GM19395 (cell line): ENCODE data around the gene MMP11.
A peak's percentile ranks its signal among the peaks of the same experiment; 100 is the strongest.

Experiments used
- ATAC-seq: cut with Tn5 transposase; IDR thresholded peaks from one replicate; pipeline ENCODE4 v1.9.1; 2021; ENCODE audit warnings: mild to moderate bottlenecking, moderate library complexity; ENCODE audit not compliant: unreplicated experiment

MMP11 gene

DNA sequence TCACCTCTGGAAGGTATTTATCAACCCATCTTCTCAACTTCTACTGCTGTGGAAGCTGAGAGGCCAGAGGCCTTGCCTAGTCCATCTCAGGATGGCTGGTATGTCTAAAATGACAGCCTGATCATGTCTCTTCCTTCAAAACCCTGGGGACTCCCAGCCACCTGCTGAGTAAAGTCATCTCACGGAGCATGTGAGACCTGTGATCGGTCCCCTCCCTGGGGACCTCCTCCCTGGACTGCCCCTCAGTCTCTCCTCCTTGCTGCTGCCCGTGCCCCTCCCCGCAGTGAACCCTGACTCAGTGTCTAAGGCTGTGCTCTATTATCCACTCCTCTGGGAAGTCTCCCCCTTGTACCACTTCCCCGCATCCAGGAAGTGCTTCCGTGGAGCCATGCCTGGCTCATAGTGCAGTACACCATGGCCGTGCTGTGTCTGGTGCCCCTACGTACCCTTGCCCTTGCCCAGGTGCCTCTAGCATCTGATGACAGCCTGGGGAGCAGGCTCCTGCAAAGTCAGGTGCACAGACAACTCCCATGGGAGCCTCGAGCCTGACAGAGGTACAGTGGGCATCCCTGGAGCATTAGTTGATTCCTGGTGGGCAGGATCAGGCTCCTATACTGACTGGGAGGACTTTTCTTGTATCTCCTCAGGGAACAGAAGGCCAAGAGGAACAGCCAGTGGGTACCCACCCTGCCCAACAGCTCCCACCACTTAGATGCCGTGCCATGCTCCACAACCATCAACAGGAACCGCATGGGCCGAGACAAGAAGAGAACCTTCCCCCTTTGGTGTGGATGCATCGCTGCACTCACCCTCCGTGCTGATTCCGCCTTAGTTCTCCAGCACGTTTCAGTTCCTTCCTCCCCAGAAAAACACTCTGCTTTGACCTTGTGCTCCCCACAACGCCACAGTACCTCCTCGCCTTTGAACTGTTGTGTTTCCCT, 27.9 kb downstream of the MMP11 start:
- ATAC-seq = peak; percentile 59

DNA sequence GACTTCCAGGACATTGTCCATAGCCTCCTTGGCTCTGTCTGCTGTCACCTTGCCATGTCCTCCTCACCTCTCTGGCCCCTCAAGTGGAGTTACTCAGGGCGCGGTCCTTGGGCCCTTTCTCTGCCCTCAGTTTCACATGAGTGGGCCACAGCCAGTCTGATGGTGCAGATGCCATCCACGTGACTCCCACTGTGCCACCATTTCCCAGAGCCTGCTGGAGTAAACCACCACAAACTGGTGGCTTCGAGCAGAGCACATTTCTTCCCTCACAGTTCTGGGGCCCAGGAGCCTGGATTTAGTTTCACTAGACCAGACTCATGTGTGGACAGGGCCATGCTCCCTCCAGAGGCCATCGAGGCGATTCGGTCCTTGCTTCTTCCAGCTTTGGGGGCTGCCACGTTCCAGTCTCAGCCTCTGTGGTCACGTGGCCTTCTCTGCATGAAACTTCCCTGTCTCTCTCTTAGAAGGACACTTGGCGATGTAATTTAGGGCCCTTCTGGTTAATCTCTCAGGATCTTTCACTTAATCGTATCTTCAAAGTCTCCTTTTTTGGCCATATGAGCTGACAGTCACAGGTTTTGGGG, 28.7 kb downstream of the MMP11 start:
- no peak for ATAC-seq

DNA sequence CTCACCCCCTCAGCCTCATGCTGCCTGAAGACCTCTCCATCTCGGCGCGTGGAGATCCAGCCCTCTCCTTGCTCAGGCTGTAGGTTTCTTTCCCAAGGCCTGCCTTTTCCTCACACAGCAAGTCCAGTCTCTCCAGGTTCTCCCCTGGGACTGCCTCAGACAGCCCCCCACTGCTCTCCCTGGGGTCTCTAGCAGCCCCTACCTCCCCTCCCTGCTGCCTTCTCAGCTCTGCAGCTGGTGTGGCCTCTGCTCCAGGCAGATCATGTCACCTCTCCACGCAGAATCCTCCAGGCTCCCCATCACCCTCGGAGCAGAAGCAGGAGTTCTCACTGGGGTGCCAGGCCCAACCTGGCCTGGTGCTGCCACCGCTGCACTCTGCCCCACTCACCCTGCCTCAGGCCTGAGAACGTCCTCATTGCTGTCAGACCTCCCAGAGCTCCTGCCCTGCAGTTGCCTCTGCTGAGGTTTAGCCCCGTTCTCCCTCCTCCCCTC, 29.3 kb downstream of the MMP11 start:
- no peak for ATAC-seq

DNA sequence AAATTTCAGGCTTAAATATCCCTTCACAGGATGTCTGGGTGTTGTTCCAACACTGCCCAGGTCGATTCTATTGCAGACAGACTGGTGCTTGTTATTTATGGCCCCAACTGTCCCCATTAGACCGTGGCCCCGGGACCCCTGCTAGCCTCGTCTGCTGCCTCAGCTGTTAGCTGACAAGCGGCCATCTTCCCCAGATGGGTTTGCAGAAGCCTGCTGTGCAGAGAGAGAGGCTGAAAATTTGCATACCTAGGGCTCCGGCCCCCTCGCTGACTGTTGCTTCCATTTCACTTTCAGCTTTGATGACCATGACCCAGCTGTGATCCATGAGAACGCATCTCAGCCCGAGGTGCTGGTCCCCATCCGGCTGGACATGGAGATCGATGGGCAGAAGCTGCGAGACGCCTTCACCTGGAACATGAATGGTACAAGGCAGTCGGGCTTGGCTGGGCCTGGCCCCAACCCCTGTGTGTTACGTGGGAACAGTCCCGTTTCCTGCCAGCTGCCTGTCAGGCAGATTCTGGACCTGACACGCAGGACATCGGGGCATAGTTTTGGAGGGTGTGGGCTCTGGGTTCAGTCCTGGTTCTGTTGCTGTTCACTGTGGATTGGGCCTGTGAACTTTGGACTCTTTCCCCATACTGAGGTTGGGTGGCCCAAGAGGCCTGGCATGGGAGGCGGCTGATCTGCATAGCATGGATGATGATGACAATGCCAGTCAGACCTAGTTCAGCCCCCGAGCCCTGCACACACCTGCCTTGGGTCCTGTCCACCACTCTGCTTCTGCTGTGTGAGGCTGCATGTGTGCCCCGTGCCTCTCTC, 30.6 kb downstream of the MMP11 start:
- no peak for ATAC-seq

DNA sequence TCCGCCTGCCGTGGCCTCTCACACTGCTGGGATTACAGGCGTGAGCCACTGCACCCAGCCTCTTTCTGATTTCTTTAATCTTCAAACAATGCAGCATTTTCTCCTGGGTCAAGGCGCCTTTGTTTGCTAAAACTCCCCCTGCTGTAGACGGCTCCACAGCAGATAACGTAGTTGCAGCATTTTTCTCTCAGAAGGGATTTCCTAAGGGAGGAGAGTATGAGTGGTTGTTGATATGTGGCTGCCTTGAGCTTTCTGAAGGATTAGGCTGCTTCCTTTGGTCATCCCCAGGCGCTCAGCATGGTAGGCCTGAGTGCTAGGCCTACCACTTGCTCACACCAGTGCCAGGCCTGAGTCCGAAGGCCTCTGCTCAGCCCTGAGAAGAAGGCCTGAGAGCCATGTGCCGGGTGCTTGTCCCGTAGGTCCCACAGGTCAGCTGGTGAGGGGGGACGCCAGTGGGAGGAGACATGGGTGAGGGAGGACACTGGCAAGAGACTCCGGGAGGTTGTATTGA, 32.2 kb downstream of the MMP11 start:
- no peak for ATAC-seq

DNA sequence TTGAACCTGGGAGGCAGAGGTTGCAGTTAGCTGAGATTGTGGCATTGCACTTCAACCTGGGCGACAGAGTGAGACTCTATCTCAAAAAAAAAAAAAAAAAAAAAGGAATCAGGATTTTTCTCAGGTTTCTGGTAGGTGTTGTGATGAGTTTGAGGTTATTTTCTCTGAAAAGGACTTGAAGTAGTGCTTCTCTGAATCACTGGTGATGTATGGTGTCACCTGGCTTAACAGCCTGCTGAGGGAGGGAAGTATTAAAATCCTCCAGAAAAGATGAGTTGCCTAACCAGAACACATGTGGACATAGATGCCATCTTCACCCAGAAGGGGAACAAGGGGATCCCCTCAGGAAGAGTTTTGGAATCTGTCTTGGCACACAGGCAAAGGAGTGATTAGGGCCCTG, 34.2 kb downstream of the MMP11 start:
- ATAC-seq = no peak

DNA sequence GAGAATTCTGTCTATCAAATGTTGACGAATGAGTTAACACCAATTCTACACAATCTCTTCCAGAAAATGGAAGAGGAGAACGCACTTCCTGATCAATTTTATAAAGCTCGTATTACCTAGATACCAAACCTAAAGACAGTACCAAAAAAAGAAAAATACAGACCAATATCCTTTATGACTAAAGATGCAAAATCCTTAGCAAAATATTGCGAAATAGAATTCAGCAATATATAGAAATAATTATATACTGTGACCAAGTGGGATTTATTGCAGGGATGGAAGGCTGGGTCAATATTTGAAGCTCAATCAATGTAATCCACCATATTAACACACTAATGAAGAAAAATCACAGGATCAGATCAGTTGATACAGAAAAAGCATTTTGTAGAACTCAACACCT, 39.7 kb downstream of the MMP11 start:
- no peak for ATAC-seq

DNA sequence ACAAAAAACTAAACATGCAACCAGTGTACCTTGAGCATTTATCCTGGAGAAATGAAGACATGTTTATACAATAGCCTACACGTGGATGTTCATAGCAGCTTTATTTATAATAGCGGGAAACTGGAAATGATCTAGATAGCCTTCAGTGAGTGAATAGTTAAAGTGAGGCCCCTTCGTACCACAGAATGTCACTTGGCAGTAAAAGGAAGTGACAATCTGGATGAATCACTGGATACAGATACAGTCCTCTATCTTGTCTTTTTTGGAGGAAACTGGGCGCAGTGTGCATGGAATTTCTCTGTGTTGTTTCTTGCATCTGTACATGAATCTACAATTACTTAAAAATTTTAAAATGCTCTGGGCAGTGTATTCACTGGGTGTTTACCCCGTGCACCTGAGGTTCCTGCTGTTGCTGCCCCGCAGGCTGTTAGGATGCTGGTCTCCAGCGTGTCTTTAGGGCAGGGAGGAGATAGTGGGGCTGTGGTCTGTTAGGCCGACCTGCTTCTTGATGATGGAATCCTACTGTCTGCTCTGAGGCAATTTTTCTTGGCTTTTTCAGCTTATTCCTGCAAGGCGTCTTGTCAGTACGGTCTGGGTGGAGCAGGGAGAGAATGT, 43.0 kb downstream of the MMP11 start:
- ATAC-seq = no peak

DNA sequence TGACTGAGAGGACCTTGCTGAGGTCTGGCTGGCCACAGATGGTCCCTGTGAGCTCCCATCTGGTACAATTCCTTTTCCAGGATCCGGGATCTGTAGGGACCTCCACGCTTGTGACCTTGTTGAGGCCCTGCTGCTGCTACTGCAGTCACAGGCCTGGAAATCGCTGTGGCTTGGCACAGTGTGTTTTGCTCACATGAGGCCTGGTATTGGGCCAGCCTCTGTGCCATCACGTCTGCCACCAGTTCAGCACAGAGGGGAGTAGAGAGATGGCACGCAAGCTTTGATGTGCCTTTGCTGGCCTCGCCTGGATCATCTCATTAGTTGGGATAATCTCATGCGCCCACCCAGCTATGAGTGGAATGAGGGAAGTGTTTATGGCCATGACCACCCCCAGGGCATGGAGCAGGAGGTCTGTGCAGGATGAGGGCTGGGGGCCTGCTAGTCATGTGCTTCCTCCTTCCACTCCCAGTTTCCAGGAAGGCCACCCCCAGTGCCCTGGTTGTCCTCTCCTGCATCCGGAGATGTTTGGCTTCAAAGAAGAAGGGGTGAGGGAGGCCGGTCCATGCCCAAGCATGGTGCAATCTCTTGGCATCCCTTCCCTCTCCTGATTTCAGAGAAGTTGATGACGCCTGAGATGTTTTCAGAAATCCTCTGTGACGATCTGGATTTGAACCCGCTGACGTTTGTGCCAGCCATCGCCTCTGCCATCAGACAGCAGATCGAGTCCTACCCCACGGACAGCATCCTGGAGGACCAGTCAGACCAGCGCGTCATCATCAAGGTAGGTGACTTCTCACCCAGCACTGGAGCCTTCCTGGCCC, 43.7 kb downstream of the MMP11 start:
- no peak for ATAC-seq

DNA sequence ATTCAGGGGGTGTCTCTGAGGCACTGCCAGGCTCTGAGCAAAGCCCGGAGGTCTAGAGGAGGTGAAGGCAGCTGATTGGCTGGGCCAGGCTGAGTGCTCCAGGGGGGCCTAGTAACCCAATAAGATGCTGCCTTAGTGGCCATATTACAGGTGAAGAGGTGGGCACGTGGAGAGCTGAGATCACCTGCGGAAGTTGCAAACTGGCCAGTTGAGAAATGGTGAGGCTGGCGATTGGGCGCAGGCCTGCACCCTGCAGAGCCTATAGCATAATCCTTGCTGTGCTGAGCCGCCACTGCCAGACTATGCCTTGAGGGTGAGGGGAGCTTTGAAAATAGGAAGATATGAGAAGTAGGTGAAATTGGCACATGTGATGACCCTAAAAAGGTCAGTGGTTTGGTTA, 44.5 kb downstream of the MMP11 start:
- no peak for ATAC-seq

DNA sequence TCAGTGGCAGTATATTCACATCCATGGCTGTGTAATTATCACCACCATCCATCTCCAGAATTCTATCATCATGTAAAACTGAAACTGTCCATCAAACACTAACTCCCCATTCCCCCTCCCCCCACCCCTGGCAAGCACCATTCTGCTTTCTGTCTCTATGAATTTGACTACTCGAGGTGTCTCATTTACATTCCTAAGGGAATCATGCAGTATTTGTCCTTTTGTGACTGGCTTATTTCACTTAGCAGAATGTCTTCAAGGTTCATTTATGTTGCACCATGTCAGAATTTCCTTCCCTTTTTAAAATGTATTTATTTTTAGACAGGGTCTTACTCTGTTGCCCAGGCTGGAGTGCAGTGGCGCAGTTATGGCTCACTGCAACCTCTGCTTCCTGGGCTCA, 45.9 kb downstream of the MMP11 start:
- ATAC-seq = no peak

DNA sequence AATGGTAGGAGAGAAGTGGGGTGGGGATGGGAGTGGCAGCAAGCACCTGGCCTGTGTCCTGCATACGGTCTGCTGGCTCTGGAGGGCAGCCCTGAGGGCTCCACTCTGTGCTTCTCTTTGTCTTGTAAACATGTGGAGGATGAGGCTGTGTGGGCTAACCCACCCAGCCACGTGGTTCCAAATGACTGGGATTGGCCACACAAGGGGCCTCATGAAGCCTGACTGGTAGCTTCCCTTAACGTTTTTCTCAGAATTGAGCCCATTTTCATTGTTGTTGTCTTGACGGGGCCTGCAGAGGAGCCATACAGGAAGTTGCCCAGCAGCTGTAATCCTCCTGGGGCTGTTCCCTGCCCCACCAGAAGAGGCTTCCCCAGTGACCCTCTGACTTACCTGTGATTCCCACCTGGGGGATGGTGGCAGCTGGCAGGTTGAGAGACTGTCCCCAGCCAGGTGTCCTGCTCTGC, 48.1 kb downstream of the MMP11 start:
- ATAC-seq = no peak

DNA sequence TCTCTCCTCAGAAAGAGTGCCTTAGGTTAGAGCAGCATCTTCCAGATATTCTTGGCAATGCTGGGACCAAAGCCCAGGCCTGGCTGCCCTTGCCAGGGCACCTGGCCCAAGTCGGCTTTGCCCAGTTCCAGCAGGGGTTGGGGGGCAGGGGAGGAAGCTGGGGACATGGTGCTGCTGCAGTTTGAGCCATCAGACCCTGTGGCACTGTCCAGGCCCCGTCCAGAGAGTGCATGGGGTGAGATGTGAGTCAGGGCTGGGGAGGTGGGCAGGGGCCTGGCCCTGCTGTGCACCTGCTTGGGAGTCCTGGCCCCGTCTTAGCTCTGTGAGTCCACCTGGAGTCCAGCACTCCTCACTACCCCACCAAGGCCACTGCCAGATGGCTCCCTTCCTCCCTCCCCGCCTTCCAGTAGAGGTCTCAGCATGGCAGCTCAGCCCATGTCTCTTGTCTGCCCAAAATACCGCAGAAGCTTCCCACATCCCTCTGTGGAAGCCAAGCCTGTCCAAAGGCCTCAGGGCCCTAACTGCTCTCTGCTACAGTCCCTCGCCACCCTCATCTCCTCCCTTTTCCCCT, 49.5 kb downstream of the MMP11 start:
- no peak for ATAC-seq

DNA sequence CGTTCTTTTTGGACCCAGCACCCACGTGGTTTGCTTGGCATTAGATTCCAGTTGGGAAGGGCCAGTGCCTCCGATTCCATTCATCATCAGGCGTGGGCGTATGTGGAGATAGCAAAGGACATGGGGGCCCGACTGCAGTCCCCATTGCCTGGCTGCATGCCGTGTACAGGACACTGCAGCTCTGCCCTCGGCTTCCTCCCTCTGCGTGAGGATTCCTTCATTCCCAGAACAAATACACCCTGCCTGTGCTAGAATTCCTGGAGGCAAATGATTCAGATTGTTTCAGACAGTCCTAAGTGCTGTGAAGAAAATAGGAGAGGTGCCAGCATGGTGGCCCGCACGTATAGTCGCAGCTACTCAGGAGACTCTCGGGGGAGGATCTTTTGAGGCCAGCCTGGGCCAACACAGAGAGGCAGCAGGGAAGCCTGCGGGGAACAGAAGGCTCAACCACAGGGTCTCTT, 50.7 kb downstream of the MMP11 start:
- ATAC-seq = no peak

DNA sequence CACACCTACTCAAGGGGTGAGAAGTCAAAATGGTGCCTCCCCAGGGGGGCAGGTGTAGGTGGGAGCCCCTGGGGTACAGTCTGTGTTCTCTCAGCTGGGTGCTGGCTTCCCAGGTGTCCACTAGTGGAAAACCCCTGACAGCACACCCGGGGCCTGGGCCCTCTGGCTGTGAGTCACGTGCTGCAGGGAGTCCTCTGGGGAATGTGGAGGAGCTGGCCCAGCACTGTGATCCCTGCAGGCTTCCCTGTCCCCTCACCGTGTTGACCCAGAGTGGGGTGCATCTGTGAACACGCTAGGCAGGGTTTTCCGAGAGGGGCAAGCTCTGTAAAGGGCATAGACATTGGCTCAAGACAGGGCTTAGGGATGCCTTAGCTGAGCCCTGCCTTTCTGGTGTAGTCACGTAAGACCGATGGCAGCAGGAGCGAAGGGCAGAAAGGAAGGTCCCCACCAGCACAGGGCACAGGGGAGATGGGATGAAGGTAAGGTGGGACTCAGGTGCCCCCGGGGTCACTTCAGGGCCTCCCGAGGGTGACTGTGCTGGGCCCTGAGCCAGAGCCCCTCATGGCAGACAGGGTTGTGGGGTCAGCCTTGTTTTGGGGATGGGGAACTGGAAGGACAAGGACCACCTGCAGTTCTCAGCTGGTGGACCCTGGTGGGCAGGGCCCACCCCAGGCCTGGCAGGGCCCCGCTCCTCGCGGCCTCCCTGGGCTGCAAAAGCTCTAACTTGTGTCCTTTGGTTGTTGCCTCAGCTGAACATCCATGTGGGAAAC, 52.0 kb downstream of the MMP11 start:
- no peak for ATAC-seq

DNA sequence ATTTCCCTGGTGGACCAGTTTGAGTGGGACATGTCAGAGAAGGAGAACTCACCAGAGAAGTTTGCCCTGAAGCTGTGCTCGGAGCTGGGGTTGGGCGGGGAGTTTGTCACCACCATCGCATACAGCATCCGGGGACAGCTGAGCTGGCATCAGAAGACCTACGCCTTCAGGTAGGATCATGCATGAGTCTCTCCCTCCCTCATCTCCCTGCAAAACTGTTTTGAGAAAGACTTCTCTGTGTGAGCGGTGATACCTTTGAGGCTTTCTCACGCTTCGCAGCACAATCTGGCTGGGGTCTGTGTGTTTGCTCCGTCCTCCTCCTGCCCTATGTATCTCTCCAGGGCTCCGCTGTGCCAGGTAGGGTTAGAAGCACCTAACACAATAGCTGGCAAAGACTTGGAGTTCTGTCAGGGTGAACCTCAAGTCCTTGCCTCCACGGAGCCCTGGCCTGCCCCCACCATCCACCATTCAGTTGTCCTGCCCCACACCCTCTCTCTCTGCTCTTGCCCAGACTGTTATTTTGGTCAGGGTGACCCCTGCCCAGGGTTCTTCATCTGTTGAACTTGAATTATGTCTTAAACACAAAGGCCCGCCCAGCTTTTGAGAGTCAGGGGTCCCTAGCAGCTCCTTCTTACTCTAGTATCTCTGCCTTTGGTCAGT, 52.7 kb downstream of the MMP11 start:
- no peak for ATAC-seq

DNA sequence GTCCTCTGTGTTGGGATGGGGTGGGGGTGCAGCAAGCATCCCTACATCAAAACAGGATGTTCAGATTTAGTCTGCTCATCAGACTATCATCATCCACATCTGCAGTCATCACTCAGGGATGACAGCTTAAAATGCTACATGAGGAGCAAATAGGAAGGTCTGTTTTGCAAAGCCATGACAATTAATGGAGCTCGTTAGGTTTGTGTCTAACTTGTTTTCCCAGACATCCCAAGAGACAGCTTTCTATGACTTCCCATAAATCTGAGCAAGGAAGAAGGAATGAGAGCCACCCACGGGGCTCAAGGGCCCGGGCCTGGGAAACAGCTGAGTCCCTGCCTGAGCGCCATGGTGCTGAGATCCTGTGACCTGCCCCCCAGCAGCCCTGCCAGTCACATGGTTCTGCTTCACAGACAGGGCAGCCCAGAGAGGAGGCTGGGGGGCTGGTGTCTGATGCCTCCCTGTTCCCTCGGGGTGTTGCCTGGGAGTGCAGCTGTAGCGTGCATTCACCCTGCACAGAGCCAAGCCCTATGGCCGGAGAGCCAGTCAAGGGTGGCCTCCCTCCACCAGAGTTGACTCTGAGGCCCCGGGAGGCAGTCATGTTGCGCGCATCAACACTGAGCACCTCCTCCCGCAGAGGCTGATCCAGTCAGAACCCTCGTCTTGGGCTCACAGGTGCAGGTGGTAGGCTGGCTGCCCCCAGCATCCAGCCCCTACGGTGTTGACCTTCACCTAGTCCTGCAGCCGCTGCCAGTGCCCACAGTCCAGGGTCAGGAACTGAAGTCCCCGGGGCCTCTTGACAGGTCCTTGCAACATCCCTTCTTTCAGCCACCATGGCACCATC, 54.1 kb downstream of the MMP11 start:
- no peak for ATAC-seq
